Rectal smooth muscle tissue (tissue), 1 donor: ENCODE data around the gene SYT2.

Experiments used
- H3K27ac ChIP-seq: one replicate; pipeline ENCODE4 v1.7.0; 2013; ENCODE audit warnings: low read depth, low read length, inconsistent platforms
- H3K27me3 ChIP-seq: one replicate; pipeline ENCODE4 v1.7.0; 2013; ENCODE audit warnings: low read length; ENCODE audit not compliant: control insufficient read depth, insufficient read depth
- H3K36me3 ChIP-seq: one replicate; pipeline ENCODE4 v1.7.0; 2013; ENCODE audit warnings: low read length; ENCODE audit not compliant: control insufficient read depth, insufficient read depth
- H3K4me1 ChIP-seq: one replicate; pipeline ENCODE4 v1.7.0; 2013; ENCODE audit warnings: low read length; ENCODE audit not compliant: control insufficient read depth, insufficient read depth
- H3K4me3 ChIP-seq: one replicate; pipeline ENCODE4 v1.7.0; 2013; ENCODE audit warnings: low read length
- H3K9ac ChIP-seq: one replicate; pipeline ENCODE4 v1.7.0; 2013; ENCODE audit warnings: low read length

SYT2 gene

GRCh38 chr1:202662081-202662480 is 48.2 kb downstream of the SYT2 start:
- H3K36me3 ChIP-seq: no peaks in the 10 kb centered on the region
- no peak overlapping the region for H3K4me3 ChIP-seq
- H3K4me1 ChIP-seq: no peaks in the 10 kb centered on the region
- no peak overlapping the region for H3K9ac ChIP-seq
- H3K27ac ChIP-seq: no peak overlapping the region
- H3K27me3 ChIP-seq: no peaks in the 10 kb centered on the region

GRCh38 chr1:202661136-202661845 is 49.0 kb downstream of the SYT2 start:
- Histone ChIP-seq H3K27ac (no peak overlapping the region), H3K9ac (no peak overlapping the region), H3K4me3 (no peak overlapping the region), H3K36me3 (no peaks in the 10 kb centered on the region), H3K4me1 (no peaks in the 10 kb centered on the region), H3K27me3 (no peaks in the 10 kb centered on the region)

GRCh38 chr1:202659974-202660373 is 50.3 kb downstream of the SYT2 start:
- Histone ChIP-seq H3K27ac (no peak overlapping the region), H3K4me3 (no peak overlapping the region), H3K9ac (no peak overlapping the region), H3K36me3 (no peaks in the 10 kb centered on the region), H3K27me3 (no peaks in the 10 kb centered on the region), H3K4me1 (no peaks in the 10 kb centered on the region)

GRCh38 chr1:202659541-202659940 is 50.7 kb downstream of the SYT2 start:
- no peak overlapping the region for H3K4me3 ChIP-seq
- H3K27ac ChIP-seq: no peak overlapping the region
- H3K9ac ChIP-seq: no peak overlapping the region
- H3K36me3 ChIP-seq: no peaks in the 10 kb centered on the region
- no peaks in the 10 kb centered on the region for H3K4me1 ChIP-seq
- H3K27me3 ChIP-seq: no peaks in the 10 kb centered on the region

- H3K4me1 ChIP-seq: no peaks in the 10 kb centered on the region
- no peaks in the 10 kb centered on the region for H3K36me3 ChIP-seq
- H3K27me3 ChIP-seq: no peaks in the 10 kb centered on the region
- H3K27ac ChIP-seq: no peak overlapping the region
- no peak overlapping the region for H3K9ac ChIP-seq
- no peak overlapping the region for H3K4me3 ChIP-seq
Measured at GRCh38 chr1:202658769-202659168, 51.5 kb downstream of the SYT2 start.

- Histone ChIP-seq H3K27ac (no peak overlapping the region), H3K4me1 (no peaks in the 10 kb centered on the region), H3K36me3 (no peaks in the 10 kb centered on the region), H3K4me3 (no peak overlapping the region), H3K9ac (no peak overlapping the region), H3K27me3 (no peaks in the 10 kb centered on the region)
Measured at GRCh38 chr1:202658251-202658759, 51.9 kb downstream of the SYT2 start.

- Histone ChIP-seq H3K9ac (no peak overlapping the region), H3K4me1 (no peaks in the 10 kb centered on the region), H3K27me3 (no peaks in the 10 kb centered on the region)
Measured at GRCh38 chr1:202656951-202657646, 53.2 kb downstream of the SYT2 start.

GRCh38 chr1:202656057-202656456 is 54.2 kb downstream of the SYT2 start:
- Histone ChIP-seq H3K27ac (no peak overlapping the region), H3K27me3 (no peaks in the 10 kb centered on the region), H3K4me3 (no peak overlapping the region), H3K36me3 (no peaks in the 10 kb centered on the region), H3K4me1 (no peaks in the 10 kb centered on the region), H3K9ac (no peak overlapping the region)

More at GRCh38 chr1:202656951-202657646, 53.2 kb downstream of the SYT2 start:
- H3K4me3 ChIP-seq: no peak overlapping the region
- no peaks in the 10 kb centered on the region for H3K36me3 ChIP-seq
- H3K27ac ChIP-seq: no peak overlapping the region

- no peak overlapping the region for H3K4me3 ChIP-seq
- H3K4me1 ChIP-seq: no peaks in the 10 kb centered on the region
- H3K36me3 ChIP-seq: no peaks in the 10 kb centered on the region
- no peak overlapping the region for H3K9ac ChIP-seq
- H3K27ac ChIP-seq: no peak overlapping the region
- no peaks in the 10 kb centered on the region for H3K27me3 ChIP-seq
Measured at GRCh38 chr1:202654079-202654478, 56.2 kb downstream of the SYT2 start.

- Histone ChIP-seq H3K4me1 (no peaks in the 10 kb centered on the region), H3K4me3 (no peak overlapping the region), H3K9ac (no peak overlapping the region), H3K36me3 (no peaks in the 10 kb centered on the region), H3K27ac (no peak overlapping the region), H3K27me3 (no peaks in the 10 kb centered on the region)
Measured at GRCh38 chr1:202649553-202650392, 60.5 kb downstream of the SYT2 start.

- Histone ChIP-seq H3K4me1 (no peaks in the 10 kb centered on the region), H3K4me3 (no peak overlapping the region), H3K27ac (no peak overlapping the region), H3K27me3 (peaks cover 6% of the 10 kb centered on the region), H3K9ac (no peak overlapping the region), H3K36me3 (no peaks in the 10 kb centered on the region)
Measured at GRCh38 chr1:202648605-202649226, 61.5 kb downstream of the SYT2 start.

GRCh38 chr1:202645097-202645476 is 65.2 kb downstream of the SYT2 start:
- peaks cover 3% of the 10 kb centered on the region for H3K4me1 ChIP-seq
- H3K4me3 ChIP-seq: no peak overlapping the region
- H3K9ac ChIP-seq: no peak overlapping the region
- no peak overlapping the region for H3K27ac ChIP-seq
- no peaks in the 10 kb centered on the region for H3K36me3 ChIP-seq
- H3K27me3 ChIP-seq: peaks cover 17% of the 10 kb centered on the region
